ENCODE results near the gene DMD.

Gene DMD

GRCh38 chrX:32998776-32999175 lies 212.6 kb downstream of the DMD start:
- no peak for DNase-seq (ENCODE audit: low spot score)
- in situ Hi-C loops (cut with MboI; ENCODE audit: low sequenced_read_pairs, unreplicated experiment): no loop called here
- no peak for TF ChIP-seq CTCF (IDR thresholded peaks at IDR 0.05; ENCODE audit: borderline replicate concordance, control extremely low read depth, extremely low read depth, insufficient read depth, missing control alignments)

GRCh38 chrX:32995427-32995826 lies 215.9 kb downstream of the DMD start:
- TF ChIP-seq CTCF (IDR thresholded peaks at IDR 0.05; ENCODE audit: borderline replicate concordance, control extremely low read depth, extremely low read depth, insufficient read depth, missing control alignments): no peak
- in situ Hi-C loops (cut with MboI; ENCODE audit: low sequenced_read_pairs, unreplicated experiment): no loop called here
- DNase-seq (ENCODE audit: low spot score): no peak

GRCh38 chrX:32987142-32987541 lies 224.2 kb downstream of the DMD start:
- no peak for TF ChIP-seq CTCF (IDR thresholded peaks at IDR 0.05; ENCODE audit: borderline replicate concordance, control extremely low read depth, extremely low read depth, insufficient read depth, missing control alignments)
- in situ Hi-C loops (cut with MboI; ENCODE audit: low sequenced_read_pairs, unreplicated experiment): no loop called here
- no peak for DNase-seq (ENCODE audit: low spot score)

GRCh38 chrX:32985544-32985943 lies 225.8 kb downstream of the DMD start:
- TF ChIP-seq CTCF (IDR thresholded peaks at IDR 0.05; ENCODE audit: borderline replicate concordance, control extremely low read depth, extremely low read depth, insufficient read depth, missing control alignments): no peak
- in situ Hi-C loops (cut with MboI; ENCODE audit: low sequenced_read_pairs, unreplicated experiment): no loop called here
- DNase-seq (ENCODE audit: low spot score): no peak

GRCh38 chrX:32966821-32967355 lies 244.5 kb downstream of the DMD start:
- no peak for TF ChIP-seq CTCF (IDR thresholded peaks at IDR 0.05; ENCODE audit: borderline replicate concordance, control extremely low read depth, extremely low read depth, insufficient read depth, missing control alignments)

GRCh38 chrX:32954125-32954524 lies 257.2 kb downstream of the DMD start:
- DNase-seq (ENCODE audit: low spot score): no peak
- TF ChIP-seq CTCF (IDR thresholded peaks at IDR 0.05; ENCODE audit: borderline replicate concordance, control extremely low read depth, extremely low read depth, insufficient read depth, missing control alignments): no peak
- in situ Hi-C loops (cut with MboI; ENCODE audit: low sequenced_read_pairs, unreplicated experiment): loop anchor here (25.0 kb wide), 1 partner anchor 108 kb away; no protein-coding TSS in a partner anchor

More at GRCh38 chrX:32966821-32967355, 244.5 kb downstream of the DMD start:
- in situ Hi-C loops (cut with MboI; ENCODE audit: low sequenced_read_pairs, unreplicated experiment): loop anchor here (25.0 kb wide), 1 partner anchor 95 kb away; no protein-coding TSS in a partner anchor
- no peak for DNase-seq (ENCODE audit: low spot score)

Data from GM13976 (cell line).